ENCODE data around the gene CFAP46. TPM values are rescaled to one million over a fixed set of nuclear protein-coding genes. Genes with fewer than 3 reads are reported as not detected.

Gene CFAP46
- total and polyA plus RNA-seq, 10 of the 15 experiments (the other 5 are each of a cell fraction or from before 2014, with no cell fraction given): 0.01 to 0.18 (median 0.03) TPM; not detected in 7

GRCh38 chr10:132877473-132877872 lies 64.9 kb downstream of the CFAP46 start:
- no TSS peak for BruUV-seq (replicated peaks)
- ATAC-seq (no peak), FAIRE-seq (no peak), DNase-seq (ENCODE audit: low read depth, low spot score) (no peak)
- Histone ChIP-seq H3K9me3 (replicated peaks; ENCODE audit: control insufficient read depth, insufficient read depth, low read length) (no peaks in the 10 kb centered on the region; the same call in 2 of the 3 replicates), H3K4me3 (no peak overlapping the region), H3K27me3 (replicated peaks in 1 of 2; ENCODE audit: control insufficient read depth in 2 of 2, insufficient read depth in 2 of 2, low read length in 1 of 2) (no peaks in the 10 kb centered on the region), H3K4me2 (ENCODE audit: control insufficient read depth, insufficient read depth) (no peak overlapping the region), H3K4me1 (ENCODE audit: control insufficient read depth, insufficient read depth, low read length) (no peaks in the 10 kb centered on the region), H3K36me3 (ENCODE audit: control insufficient read depth in 2 of 2, insufficient read depth in 2 of 2, low read length in 1 of 2) (no peaks in the 10 kb centered on the region), H3K9ac (ENCODE audit: control insufficient read depth, insufficient read depth, low read length) (no peak overlapping the region), H3K79me2 (ENCODE audit: control insufficient read depth, insufficient read depth, low read length) (no peaks in the 10 kb centered on the region), H3K27ac (ENCODE audit: control insufficient read depth, insufficient read depth) (no peak overlapping the region), H2AFZ (ENCODE audit: control insufficient read depth, low read depth, low read length) (no peak overlapping the region), H4K20me1 (ENCODE audit: control insufficient read depth, insufficient read depth) (no peaks in the 10 kb centered on the region)
- TF ChIP-seq IRF4 (IDR thresholded peaks at IDR 0.05; ENCODE audit: low read depth, low read length): no peak
- WGBS (ENCODE audit: insufficient coverage, insufficient replicate concordance, low lambda C conversion rate, missing lambda C conversion rate): 41% methylated on average over 12 of the region's 12 CpGs
- ChIA-PET POLR2A (no interaction called here), RAD21 (ENCODE audit: unreplicated experiment) (no interaction called here), CTCF (no interaction called here), SMC1A (ENCODE audit: uncharacterized antibody, unreplicated experiment) (no interaction called here)
- in situ Hi-C loops (cut with MboI): no loop called here
- intact Hi-C loops (cut with micrococcal nuclease; ENCODE audit: unreplicated experiment): no loop called here

GRCh38 chr10:132876993-132877431 lies 65.4 kb downstream of the CFAP46 start:
- in situ Hi-C loops (cut with MboI): no loop called here
- SMC1A ChIA-PET (ENCODE audit: uncharacterized antibody, unreplicated experiment): no interaction called here
- CTCF ChIA-PET: no interaction called here
- H3K79me2 ChIP-seq (ENCODE audit: control insufficient read depth, insufficient read depth, low read length): no peaks in the 10 kb centered on the region
- POLR2A ChIA-PET: no interaction called here
- no peak overlapping the region for H2AFZ ChIP-seq (ENCODE audit: control insufficient read depth, low read depth, low read length)
- H3K4me2 ChIP-seq (ENCODE audit: control insufficient read depth, insufficient read depth): no peak overlapping the region
- H3K27ac ChIP-seq (ENCODE audit: control insufficient read depth, insufficient read depth): no peak overlapping the region
- H3K36me3 ChIP-seq (ENCODE audit: control insufficient read depth in 2 of 2, insufficient read depth in 2 of 2, low read length in 1 of 2): no peaks in the 10 kb centered on the region
- no peak for ATAC-seq
- H3K4me1 ChIP-seq (ENCODE audit: control insufficient read depth, insufficient read depth, low read length): no peaks in the 10 kb centered on the region
- no peak for DNase-seq (ENCODE audit: low read depth, low spot score)
- FAIRE-seq: no peak
- no TSS peak for BruUV-seq (replicated peaks)
- no peaks in the 10 kb centered on the region; the same call in 2 of the 3 replicates for H3K9me3 ChIP-seq (replicated peaks; ENCODE audit: control insufficient read depth, insufficient read depth, low read length)
- H3K4me3 ChIP-seq: no peak overlapping the region
- H3K9ac ChIP-seq (ENCODE audit: control insufficient read depth, insufficient read depth, low read length): no peak overlapping the region
- RAD21 ChIA-PET (ENCODE audit: unreplicated experiment): no interaction called here
- WGBS (ENCODE audit: insufficient coverage, insufficient replicate concordance, low lambda C conversion rate, missing lambda C conversion rate): 49% methylated on average over 15 of the region's 15 CpGs
- intact Hi-C loops (cut with micrococcal nuclease; ENCODE audit: unreplicated experiment): no loop called here
- no peaks in the 10 kb centered on the region for H3K27me3 ChIP-seq (replicated peaks in 1 of 2; ENCODE audit: control insufficient read depth in 2 of 2, insufficient read depth in 2 of 2, low read length in 1 of 2)
- H4K20me1 ChIP-seq (ENCODE audit: control insufficient read depth, insufficient read depth): no peaks in the 10 kb centered on the region
- TF ChIP-seq MAX (IDR thresholded peaks at IDR 0.05; ENCODE audit: low read depth, low read length) (no peak), ATF3 (IDR thresholded peaks at IDR 0.05; ENCODE audit: borderline replicate concordance, extremely low read depth, low read depth, low read length) (no peak), RUNX3 (IDR thresholded peaks at IDR 0.05; ENCODE audit: low read length) (no peak), BCL3 (IDR thresholded peaks at IDR 0.05; ENCODE audit: borderline replicate concordance, insufficient read depth, low read depth, low read length, poor library complexity, severe bottlenecking) (no peak), BHLHE40 (IDR thresholded peaks at IDR 0.05; ENCODE audit: borderline replicate concordance in 1 of 2, low read depth in 2 of 2, low read length in 1 of 2) (no peak), HCFC1 (IDR thresholded peaks at IDR 0.05; ENCODE audit: low read length) (no peak), MYC (IDR thresholded peaks at IDR 0.05; ENCODE audit: insufficient read depth, insufficient read length, insufficient replicate concordance, low read length, severe bottlenecking) (no peak), NBN (IDR thresholded peaks at IDR 0.05) (no peak), NKRF (conservative IDR thresholded peaks at IDR 0.05) (no peak), MEF2A (IDR thresholded peaks at IDR 0.05; ENCODE audit: insufficient read depth, low read depth, low read length) (no peak), CHD2 (IDR thresholded peaks at IDR 0.05; ENCODE audit: borderline replicate concordance, low read depth, low read length) (no peak), SPI1 (IDR thresholded peaks at IDR 0.05; ENCODE audit: borderline replicate concordance, insufficient read depth, low read depth, low read length) (no peak)
